NCI-H226 (cell line): ENCODE data around the gene CFAP206.
A peak's percentile ranks its signal among the peaks of the same experiment; 100 is the strongest.

ENCODE experiments used
- DNase-seq: peaks from one replicate; pipeline ENCODE4 v3.0.0-alpha.2; 2015

Gene CFAP206, protein sequence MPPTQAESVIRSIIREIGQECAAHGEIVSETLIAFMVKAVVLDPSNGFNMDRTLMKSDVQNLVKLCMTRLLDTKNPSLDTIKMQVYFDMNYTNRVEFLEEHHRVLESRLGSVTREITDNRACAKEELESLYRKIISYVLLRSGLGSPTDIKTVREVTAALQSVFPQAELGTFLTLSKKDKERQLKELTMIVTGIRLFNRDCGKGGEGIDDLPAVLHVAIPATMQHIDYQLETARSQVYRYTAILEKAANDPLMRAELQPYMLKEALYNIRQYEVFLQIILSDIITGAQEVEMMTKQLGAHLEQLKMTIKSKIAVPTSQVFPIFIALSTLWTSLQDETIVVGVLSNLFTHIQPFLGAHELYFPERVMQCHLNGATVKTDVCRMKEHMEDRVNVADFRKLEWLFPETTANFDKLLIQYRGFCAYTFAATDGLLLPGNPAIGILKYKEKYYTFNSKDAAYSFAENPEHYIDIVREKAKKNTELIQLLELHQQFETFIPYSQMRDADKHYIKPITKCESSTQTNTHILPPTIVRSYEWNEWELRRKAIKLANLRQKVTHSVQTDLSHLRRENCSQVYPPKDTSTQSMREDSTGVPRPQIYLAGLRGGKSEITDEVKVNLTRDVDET

GRCh38 chr6:87407901-87408720 is at the start of gene CFAP206:
CFAP206 (plus strand) TSS chr6:87407972; CDS start chr6:87409840, 1,868 bp downstream.
- peak; percentile 77 for DNase-seq

DNA sequence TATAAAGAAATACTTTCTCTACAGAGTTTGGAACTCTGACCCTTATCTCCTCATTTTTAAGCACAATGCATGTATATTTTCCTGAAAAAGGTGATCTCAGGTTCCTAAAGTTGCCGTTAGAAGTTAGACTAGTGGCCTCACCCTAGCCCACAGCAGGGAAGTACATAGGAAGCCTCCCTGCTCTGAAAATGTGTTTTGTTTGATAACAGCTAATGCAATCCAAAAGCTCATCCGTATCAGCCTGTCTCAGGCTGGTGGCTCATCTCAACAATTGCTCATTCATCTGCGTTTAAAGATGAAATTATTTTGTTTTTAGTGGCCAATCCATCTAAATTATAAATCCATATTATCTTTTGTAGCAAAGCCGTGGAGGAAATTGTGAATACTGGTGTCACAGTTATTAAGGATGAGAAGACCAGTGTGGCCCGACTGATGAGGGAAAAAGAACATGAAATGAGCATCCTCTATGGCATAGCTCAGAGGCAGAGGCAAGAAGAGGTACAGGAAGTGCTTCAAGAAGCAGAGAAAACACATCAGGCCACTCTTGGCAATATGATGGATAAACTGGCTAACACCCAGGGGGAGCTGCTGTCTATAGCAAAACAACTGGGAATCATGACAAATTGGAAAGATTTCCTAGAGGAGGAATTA is 43.0 kb upstream of the CFAP206 start:
- DNase-seq = no peak

GRCh38 chr6:87366072-87366827 is 41.5 kb upstream of the CFAP206 start:
- peak; percentile 26 for DNase-seq

DNA sequence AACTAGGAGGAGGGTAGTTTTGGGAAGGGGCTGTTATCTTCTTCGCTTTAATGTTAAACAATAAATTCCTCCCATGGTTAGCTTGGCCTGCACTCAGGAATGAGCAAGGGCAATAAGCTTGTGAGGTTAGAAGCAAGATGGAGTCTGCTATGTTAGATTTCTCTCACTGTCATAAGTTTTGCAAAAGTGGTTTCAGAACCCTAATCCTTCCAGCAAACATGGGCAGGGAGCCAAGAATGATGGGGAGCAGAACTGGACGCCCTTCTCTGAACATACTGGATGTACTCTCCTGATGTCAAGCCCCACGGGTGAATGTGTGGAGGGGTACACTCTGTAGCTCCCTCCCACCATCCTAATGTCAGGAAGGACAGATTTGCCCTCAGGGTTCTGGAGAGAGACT is 40.9 kb upstream of the CFAP206 start:
- DNase-seq = no peak

DNA sequence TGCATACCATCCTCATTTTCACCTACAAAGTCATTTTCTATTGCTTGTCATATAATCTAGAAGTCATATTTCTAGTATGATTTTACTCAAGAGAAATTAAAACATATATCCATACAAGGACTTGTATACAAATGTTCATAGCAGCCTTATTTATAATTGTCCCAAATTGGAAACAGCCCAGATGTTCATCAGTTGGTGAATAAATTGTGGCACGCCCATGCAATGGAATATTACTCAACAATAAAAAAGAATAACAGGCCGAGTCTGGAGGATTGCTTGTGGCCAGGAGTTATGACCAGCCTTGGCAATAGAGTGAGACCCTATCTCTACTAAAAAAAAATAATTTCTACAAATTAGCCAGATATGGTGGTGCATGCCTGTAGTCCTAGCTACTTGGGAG is 34.4 kb upstream of the CFAP206 start:
- DNase-seq = no peak

DNA sequence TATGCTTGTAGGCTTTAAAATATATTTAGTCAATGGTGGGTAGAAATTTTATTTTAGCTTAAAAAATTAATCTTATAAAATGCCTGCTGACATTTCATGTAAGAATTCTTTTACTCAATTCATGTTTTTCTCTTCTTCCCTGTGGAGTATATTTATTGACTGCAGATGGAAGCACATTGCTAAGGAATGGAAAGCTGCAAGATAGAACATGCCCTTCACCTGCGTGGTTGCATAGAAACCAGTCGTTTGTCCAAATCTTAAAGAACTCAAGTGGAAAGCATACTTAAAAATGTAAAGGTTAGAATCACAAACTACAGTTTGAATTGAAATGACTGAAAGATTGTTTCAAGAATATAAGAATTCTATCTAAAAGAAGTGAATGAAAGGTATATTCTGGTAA is 32.5 kb upstream of the CFAP206 start:
- no peak for DNase-seq

DNA sequence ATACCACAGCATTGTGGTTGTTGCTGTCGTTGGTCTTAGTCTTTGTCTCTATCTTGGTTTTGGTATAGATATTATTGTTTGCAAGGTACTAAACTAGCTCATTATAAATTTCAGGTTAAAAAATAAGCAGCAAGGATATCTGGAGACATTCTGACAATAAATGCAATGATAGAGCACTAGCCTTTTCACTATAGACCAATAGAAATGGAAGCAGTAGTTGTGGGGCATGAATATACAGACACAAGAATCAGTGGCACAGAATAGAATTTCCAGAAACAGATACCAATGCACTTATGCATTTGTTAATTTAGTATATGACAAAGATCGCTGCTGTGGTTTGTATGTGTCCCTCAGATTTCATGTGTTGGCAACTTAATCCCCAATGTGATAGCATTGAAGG is 31.1 kb upstream of the CFAP206 start:
- no peak for DNase-seq

GRCh38 chr6:87378947-87379346 is 28.8 kb upstream of the CFAP206 start:
- DNase-seq = no peak

- no peak for DNase-seq
These were observed 24.9 kb upstream of the CFAP206 start for GRCh38 chr6:87382861-87383260.

DNA sequence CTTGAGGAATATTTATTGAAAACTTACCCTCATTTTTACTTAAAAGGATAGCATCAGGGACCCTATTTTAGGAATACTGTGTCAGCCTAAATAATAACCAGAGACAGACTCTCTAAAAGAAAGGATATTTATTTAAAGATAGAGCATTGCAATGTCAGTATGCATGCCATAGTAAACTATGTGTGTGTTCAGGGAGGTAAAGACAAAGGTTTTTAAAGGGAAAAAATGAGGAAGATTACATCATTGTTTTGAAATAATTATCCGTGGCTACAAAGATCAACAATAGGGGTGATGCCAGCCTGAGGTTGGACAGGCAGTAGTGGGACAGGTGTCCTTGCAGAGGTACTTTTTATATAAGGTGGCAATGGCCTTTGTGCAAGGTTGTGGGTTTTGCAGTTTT is 23.7 kb upstream of the CFAP206 start:
- no peak for DNase-seq

DNA sequence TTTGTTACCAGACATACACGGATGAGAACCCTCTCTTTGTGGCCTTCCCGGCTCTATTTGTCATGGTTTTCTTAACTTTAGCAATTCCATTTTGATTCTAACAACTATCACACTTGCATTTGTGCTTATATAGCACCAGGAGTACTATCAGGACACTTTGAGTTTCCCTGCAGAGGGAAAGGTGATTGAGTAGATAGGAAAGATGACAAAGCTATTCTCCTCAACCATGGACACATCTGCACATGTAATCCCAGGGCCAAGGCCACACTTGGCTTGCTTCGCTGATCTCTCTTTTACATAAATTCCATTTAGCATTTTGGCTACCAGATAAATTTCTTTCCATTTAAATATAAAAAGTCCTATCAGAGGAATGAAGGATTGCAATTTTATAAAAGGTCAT is 23.3 kb upstream of the CFAP206 start:
- no peak for DNase-seq

DNA sequence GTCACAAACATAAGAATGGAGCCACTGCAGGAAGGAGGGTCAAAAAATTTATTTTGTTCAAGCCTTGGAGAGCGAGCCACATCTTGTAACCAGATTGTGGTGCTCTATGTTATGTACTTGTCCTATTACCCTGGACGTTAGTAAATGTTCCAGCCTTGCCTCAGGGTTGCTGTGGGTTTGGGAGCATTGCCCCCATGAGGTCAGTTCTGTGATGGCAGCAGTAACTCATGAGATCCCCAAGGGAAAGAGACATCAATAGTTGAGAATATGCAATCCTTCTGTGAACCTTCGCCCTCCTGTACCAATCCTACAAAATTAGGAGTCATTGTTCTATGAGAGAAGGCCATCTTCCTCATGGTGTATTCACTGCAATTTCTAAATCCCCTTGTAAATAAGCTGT is 16.4 kb upstream of the CFAP206 start:
- DNase-seq = no peak

DNA sequence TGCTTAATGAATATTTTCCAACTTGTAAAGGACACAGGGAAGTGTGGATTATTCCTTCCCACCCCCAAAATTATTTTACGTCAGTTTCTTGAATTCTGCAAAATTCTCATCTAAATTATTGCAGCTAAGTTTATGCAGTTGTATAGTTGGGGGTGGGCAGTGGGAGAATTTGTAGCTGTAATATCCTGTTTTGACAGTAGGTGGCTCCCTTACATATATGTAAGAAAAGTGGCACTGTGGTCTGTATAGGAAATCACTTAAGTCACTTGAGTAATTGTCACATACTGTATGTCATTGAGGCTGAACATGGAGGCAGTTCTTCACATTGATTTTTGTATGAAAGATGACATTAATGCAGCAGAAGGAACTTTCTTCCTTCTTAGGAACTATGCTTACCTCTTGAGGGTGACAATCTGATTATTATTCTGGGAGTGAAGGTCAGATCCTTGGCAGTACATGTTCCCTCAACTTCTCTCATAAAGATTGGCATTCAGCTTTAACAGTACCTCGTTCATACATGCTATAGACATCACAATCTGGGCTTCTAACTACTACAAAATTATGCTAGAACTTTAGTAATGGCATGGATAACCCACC is 14.6 kb upstream of the CFAP206 start:
- no peak for DNase-seq

DNA sequence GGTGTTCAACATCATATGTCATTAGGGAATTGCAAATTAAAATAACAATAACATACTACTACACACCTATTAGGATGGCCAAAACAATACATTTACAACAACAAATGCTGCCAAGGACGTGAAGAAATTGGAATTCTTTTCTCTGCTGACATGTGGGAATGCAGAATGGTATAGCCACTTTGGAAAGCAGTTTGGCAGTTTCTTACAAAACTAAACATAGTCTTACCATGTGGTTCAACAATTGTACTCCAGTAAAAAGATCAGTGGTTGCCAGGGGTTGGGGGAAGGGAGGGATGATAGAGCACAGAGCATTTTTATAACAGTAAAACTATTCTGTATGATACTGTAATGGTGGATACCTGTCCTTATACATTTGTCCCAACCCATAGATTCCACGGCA is 12.3 kb upstream of the CFAP206 start:
- no peak for DNase-seq

DNA sequence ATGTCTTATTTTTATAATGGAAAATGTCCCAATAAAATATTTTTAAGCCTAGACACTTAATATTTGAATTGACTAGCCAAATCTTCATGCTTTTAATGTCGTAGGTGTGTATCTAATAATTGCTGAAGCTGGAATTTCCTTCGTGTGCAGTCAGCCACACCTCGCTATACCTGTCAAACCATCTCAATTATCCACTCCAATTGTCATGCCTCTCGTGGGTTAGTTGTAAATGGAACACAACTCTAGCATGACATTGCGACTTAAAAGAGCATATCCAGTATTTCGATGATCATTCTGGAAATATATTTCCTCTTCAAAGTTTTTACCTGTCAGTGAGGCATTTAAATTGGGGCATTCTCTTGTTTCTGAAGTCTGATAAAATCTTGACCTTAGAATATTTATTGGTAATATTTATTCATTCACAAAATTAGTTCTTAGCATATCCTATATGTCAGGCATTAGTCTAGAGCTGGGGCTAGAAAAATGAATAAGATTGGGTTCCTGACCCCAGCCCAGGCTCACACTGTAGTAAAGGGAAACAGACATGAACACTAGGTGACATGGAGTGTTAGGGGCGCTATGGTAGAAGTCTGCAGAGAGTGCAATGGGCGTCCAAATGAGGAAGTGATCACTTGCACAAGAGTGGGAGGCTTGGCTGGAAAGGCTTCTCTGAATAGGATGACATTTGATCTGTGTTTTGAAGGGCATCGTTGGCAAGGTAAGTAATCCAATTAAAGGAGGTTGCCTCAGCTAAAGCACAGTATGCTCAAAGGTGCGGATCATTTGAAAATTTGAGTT is 11.0 kb upstream of the CFAP206 start:
- no peak for DNase-seq

DNA sequence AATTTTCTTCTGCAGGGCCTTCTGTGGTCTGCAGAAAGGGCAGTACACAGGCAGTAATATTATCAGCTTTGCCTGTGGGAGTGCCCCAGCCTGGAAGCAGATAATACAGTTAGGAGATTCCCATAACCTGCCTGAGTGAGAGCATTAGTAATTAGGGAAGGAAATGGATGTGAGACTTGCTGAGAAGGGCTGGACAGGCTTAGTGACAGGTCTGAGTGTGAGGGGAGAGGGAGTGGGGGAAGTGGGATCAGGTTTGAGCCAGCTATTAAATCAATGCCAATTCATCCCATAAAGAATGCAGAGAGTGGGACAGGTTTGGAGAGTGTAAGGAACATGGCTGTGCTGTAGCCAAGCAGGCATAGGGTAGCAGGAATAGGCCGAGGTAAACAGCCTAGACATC is 10.1 kb upstream of the CFAP206 start:
- no peak for DNase-seq

GRCh38 chr6:87401832-87402231 is 5.9 kb upstream of the CFAP206 start:
- DNase-seq = no peak

DNA sequence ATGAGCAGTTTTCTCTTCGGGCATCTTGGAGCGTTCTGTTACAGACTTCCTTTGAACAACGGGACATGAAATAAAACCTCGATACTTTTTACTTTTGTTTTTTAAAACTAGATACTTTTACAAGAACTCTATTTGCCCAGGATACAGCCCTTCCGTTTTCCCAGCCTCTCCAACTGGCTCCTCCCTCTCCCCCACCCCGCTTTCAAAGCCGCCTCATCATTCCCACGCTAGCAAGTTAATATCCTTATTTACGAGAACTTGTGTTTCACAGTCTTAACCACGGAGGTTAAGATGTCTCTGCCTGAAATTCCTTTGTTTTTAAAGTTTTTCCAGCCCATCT is 241 bp upstream of the CFAP206 start:
- DNase-seq = peak; percentile 18

DNA sequence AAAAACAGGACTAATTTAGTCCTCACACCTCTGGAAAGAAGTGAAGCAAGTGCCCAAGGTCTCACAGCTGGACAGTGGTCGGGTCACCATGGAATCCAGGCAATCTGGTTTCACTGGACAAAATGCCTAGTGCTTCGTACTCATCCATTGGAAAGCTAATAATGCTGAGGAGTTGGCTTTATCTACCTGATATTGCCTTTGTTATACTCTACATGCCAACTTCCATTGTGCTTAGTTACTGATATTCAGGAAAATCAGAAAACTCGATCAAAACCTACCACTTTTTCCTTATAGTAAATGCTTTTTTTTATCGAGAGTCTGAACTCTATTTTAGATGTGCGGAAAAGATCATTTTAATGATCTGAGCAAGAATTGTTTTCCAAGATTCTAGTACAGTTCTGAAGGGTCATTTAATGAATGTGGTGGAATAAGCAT is 966 bp downstream of the CFAP206 start:
- no peak for DNase-seq

- no peak for DNase-seq
These were observed 11.5 kb downstream of the CFAP206 start for GRCh38 chr6:87419266-87419665.

DNA sequence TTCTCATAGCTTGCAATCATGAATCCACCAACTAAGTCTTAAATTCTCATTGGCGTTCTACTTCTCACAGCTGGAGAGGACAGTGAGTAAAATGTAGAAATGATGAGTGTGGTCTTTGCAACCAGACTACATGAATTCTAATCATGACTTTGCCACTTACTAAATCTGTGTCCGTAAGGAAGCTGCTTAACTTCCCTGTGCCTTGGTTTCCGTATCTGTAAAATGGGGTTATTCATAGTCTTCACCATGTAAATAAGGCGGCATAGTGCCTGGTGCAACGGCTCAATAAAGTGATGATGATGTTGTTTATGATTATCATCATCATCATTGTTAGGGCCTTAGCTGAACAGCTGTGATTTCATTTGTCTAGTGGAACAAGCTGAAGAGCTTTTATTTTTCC is 12.6 kb downstream of the CFAP206 start:
- no peak for DNase-seq
